ENCODE measurements around the gene MAGEH1. TPM values are rescaled to one million over a fixed set of nuclear protein-coding genes. Genes with fewer than 3 reads are reported as not detected.
"Not testable (repeated sequence)": the region's sequence is repeated elsewhere in the genome, so short reads cannot be mapped to it uniquely, and the experiment has no call there.

Gene MAGEH1
- total RNA-seq (2014; rRNA removed; shearing (Covaris generic)), result 18.0 and 18.4 TPM in 2 replicates

GRCh38 chrX:55451990-55452832 lies at the start of gene MAGEH1:
Gene MAGEH1 (plus strand): TSS chrX:55452127. CDS start chrX:55452375, 248 bp downstream.
- H3K4me3 ChIP-seq (ENCODE audit: insufficient read depth, low read depth, low read length), result peak within 1 kb of the TSS; percentile 65
- H3K27me3 ChIP-seq (ENCODE audit: control insufficient read depth, insufficient read depth, low read length), result no peaks in the 10 kb centered on the region
- H3K36me3 ChIP-seq (replicated peaks; ENCODE audit: control insufficient read depth, insufficient read depth, low read length), result no peaks in the 10 kb centered on the region
- peak; percentile 54 for DNase-seq

- H3K4me3 ChIP-seq (ENCODE audit: insufficient read depth, low read depth, low read length); H3K27me3 ChIP-seq (ENCODE audit: control insufficient read depth, insufficient read depth, low read length); H3K36me3 ChIP-seq (replicated peaks; ENCODE audit: control insufficient read depth, insufficient read depth, low read length); DNase-seq: not testable (repeated sequence)
These were observed 24.8 kb upstream of the MAGEH1 start for GRCh38 chrX:55427079-55427478.

- H3K36me3 ChIP-seq (replicated peaks; ENCODE audit: control insufficient read depth, insufficient read depth, low read length); H3K4me3 ChIP-seq (ENCODE audit: insufficient read depth, low read depth, low read length); DNase-seq; H3K27me3 ChIP-seq (ENCODE audit: control insufficient read depth, insufficient read depth, low read length): not testable (repeated sequence)
These were observed 8.5 kb upstream of the MAGEH1 start for GRCh38 chrX:55443468-55443867.

GRCh38 chrX:55450259-55450658 lies 1.7 kb upstream of the MAGEH1 start:
- H3K27me3 ChIP-seq (ENCODE audit: control insufficient read depth, insufficient read depth, low read length), result no peaks in the 10 kb centered on the region
- no peaks in the 10 kb centered on the region for H3K36me3 ChIP-seq (replicated peaks; ENCODE audit: control insufficient read depth, insufficient read depth, low read length)
- peak; percentile 10 for DNase-seq
- H3K4me3 ChIP-seq (ENCODE audit: insufficient read depth, low read depth, low read length), result no peak overlapping the region

- no peaks in the 10 kb centered on the region for H3K27me3 ChIP-seq (ENCODE audit: control insufficient read depth, insufficient read depth, low read length)
- no peak overlapping the region for H3K4me3 ChIP-seq (ENCODE audit: insufficient read depth, low read depth, low read length)
- DNase-seq, result no peak
- no peaks in the 10 kb centered on the region for H3K36me3 ChIP-seq (replicated peaks; ENCODE audit: control insufficient read depth, insufficient read depth, low read length)
These were observed 786 bp upstream of the MAGEH1 start for GRCh38 chrX:55451141-55451540.

- peak overlapping the region; percentile 65 for H3K4me3 ChIP-seq (ENCODE audit: insufficient read depth, low read depth, low read length)
- no peak for DNase-seq
- no peaks in the 10 kb centered on the region for H3K27me3 ChIP-seq (ENCODE audit: control insufficient read depth, insufficient read depth, low read length)
- no peaks in the 10 kb centered on the region for H3K36me3 ChIP-seq (replicated peaks; ENCODE audit: control insufficient read depth, insufficient read depth, low read length)
These were observed 319 bp upstream of the MAGEH1 start for GRCh38 chrX:55451626-55451989.

- Histone ChIP-seq H3K36me3 (replicated peaks; ENCODE audit: control insufficient read depth, insufficient read depth, low read length) (no peaks in the 10 kb centered on the region), H3K4me3 (ENCODE audit: insufficient read depth, low read depth, low read length) (peak overlapping the region; percentile 65), H3K27me3 (ENCODE audit: control insufficient read depth, insufficient read depth, low read length) (no peaks in the 10 kb centered on the region)
- DNase-seq, result no peak
These were observed 852 bp downstream of the MAGEH1 start for GRCh38 chrX:55452833-55453124.

- not testable (repeated sequence) for DNase-seq; H3K36me3 ChIP-seq (replicated peaks; ENCODE audit: control insufficient read depth, insufficient read depth, low read length)
These were observed 3.8 kb downstream of the MAGEH1 start for GRCh38 chrX:55455708-55456107.

GRCh38 chrX:55459426-55459825 lies 7.5 kb downstream of the MAGEH1 start:
- H3K36me3 ChIP-seq (replicated peaks; ENCODE audit: control insufficient read depth, insufficient read depth, low read length); H3K27me3 ChIP-seq (ENCODE audit: control insufficient read depth, insufficient read depth, low read length); DNase-seq; H3K4me3 ChIP-seq (ENCODE audit: insufficient read depth, low read depth, low read length): not testable (repeated sequence)

More at GRCh38 chrX:55455708-55456107, 3.8 kb downstream of the MAGEH1 start:
- H3K27me3 ChIP-seq (ENCODE audit: control insufficient read depth, insufficient read depth, low read length); H3K4me3 ChIP-seq (ENCODE audit: insufficient read depth, low read depth, low read length): not testable (repeated sequence)

- not testable (repeated sequence) for H3K27me3 ChIP-seq (ENCODE audit: control insufficient read depth, insufficient read depth, low read length); DNase-seq; H3K36me3 ChIP-seq (replicated peaks; ENCODE audit: control insufficient read depth, insufficient read depth, low read length); H3K4me3 ChIP-seq (ENCODE audit: insufficient read depth, low read depth, low read length)
These were observed 8.0 kb downstream of the MAGEH1 start for GRCh38 chrX:55459926-55460325.

- not testable (repeated sequence) for H3K4me3 ChIP-seq (ENCODE audit: insufficient read depth, low read depth, low read length); H3K27me3 ChIP-seq (ENCODE audit: control insufficient read depth, insufficient read depth, low read length); DNase-seq; H3K36me3 ChIP-seq (replicated peaks; ENCODE audit: control insufficient read depth, insufficient read depth, low read length)
These were observed 12.1 kb downstream of the MAGEH1 start for GRCh38 chrX:55464050-55464449.

- DNase-seq, result not testable (repeated sequence)
These were observed 13.2 kb downstream of the MAGEH1 start for GRCh38 chrX:55465108-55465507.

GRCh38 chrX:55465791-55466190 lies 13.9 kb downstream of the MAGEH1 start:
- H3K4me3 ChIP-seq (ENCODE audit: insufficient read depth, low read depth, low read length); DNase-seq; H3K36me3 ChIP-seq (replicated peaks; ENCODE audit: control insufficient read depth, insufficient read depth, low read length); H3K27me3 ChIP-seq (ENCODE audit: control insufficient read depth, insufficient read depth, low read length): not testable (repeated sequence)

More at GRCh38 chrX:55465108-55465507, 13.2 kb downstream of the MAGEH1 start:
- not testable (repeated sequence) for H3K36me3 ChIP-seq (replicated peaks; ENCODE audit: control insufficient read depth, insufficient read depth, low read length); H3K4me3 ChIP-seq (ENCODE audit: insufficient read depth, low read depth, low read length); H3K27me3 ChIP-seq (ENCODE audit: control insufficient read depth, insufficient read depth, low read length)

GRCh38 chrX:55479956-55480355 lies 28.0 kb downstream of the MAGEH1 start:
- not testable (repeated sequence) for H3K4me3 ChIP-seq (ENCODE audit: insufficient read depth, low read depth, low read length); H3K36me3 ChIP-seq (replicated peaks; ENCODE audit: control insufficient read depth, insufficient read depth, low read length); DNase-seq; H3K27me3 ChIP-seq (ENCODE audit: control insufficient read depth, insufficient read depth, low read length)

- no peaks in the 10 kb centered on the region for H3K36me3 ChIP-seq (replicated peaks; ENCODE audit: control insufficient read depth, insufficient read depth, low read length)
- H3K4me3 ChIP-seq (ENCODE audit: insufficient read depth, low read depth, low read length), result no peak overlapping the region
- no peaks in the 10 kb centered on the region for H3K27me3 ChIP-seq (ENCODE audit: control insufficient read depth, insufficient read depth, low read length)
- DNase-seq, result no peak
These were observed 28.6 kb downstream of the MAGEH1 start for GRCh38 chrX:55480390-55481062.
